Neutrophil (primary cell): Measurements from ENCODE around the gene TCL1B.

Experiments
- H3K27ac ChIP-seq: fragments of 200-600 bp; sonication (generic); 2 replicates; pipeline ENCODE4 v1.5.1; 2016; ENCODE audit warnings: mild to moderate bottlenecking, moderate library complexity
- H3K27me3 ChIP-seq: fragments of 200-600 bp; sonication (generic); 2 replicates; pipeline ENCODE4 v1.6.0; 2016; ENCODE audit warnings: mild to moderate bottlenecking
- H3K36me3 ChIP-seq: fragments of 200-600 bp; sonication (generic); 2 replicates; pipeline ENCODE4 v1.5.1; 2017
- H3K4me1 ChIP-seq, 2 experiments: fragments of 200-600 bp in 1 of 2; sonication (generic) in 1 of 2; 1 replicate in 1 of 2; 2 replicates in 1 of 2; pipeline versions ENCODE4 v1.5.1 to v1.6.1; 2013 to 2016; ENCODE audit warnings: low read depth in 1 of 2, low read length in 1 of 2, mild to moderate bottlenecking in 1 of 2, moderate library complexity in 1 of 2; ENCODE audit not compliant: control insufficient read depth in 1 of 2, insufficient read depth in 1 of 2
- H3K4me3 ChIP-seq, 2 experiments: fragments of 200-600 bp in 1 of 2; sonication (generic) in 1 of 2; 1 replicate in 1 of 2; 2 replicates in 1 of 2; pipeline ENCODE4 v1.5.1; 2013 to 2016; ENCODE audit warnings: low read depth in 1 of 2, low read length in 1 of 2, mild to moderate bottlenecking in 1 of 2, moderate library complexity in 1 of 2
- H3K9me3 ChIP-seq: fragments of 200-600 bp; sonication (generic); 2 replicates; pipeline ENCODE4 v1.5.1; 2016
- TF ChIP-seq, protein P1 (sequence below): fragments of 200-600 bp; sonication (generic); IDR thresholded peaks from 2 replicates; pipeline ENCODE4 v1.5.1; 2016; ENCODE audit warnings: antibody characterized with exemption

The TCL1B gene

DNA sequence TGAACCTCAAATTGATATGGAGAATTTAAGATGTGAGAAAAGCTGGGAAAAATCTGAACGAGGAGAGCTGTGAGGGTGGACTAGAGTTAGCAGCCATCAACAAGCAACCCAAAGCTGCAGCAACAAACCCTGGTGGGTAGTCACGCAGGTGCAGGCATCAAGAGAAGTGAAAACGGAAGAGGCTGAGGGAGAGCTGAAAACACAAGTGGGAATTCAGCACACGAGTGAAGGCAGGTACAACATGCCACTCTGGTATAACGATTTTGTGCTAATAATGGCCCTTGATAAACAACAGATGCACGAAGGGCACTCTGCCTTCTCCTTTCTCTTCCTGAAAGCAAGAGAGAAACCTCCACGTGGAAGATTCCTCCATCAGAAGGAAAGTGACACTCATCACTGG is 11.5 kb downstream of the TCL1B start:
- H3K4me3 ChIP-seq, result no peak overlapping the region
- TF ChIP-seq, protein P1, sequence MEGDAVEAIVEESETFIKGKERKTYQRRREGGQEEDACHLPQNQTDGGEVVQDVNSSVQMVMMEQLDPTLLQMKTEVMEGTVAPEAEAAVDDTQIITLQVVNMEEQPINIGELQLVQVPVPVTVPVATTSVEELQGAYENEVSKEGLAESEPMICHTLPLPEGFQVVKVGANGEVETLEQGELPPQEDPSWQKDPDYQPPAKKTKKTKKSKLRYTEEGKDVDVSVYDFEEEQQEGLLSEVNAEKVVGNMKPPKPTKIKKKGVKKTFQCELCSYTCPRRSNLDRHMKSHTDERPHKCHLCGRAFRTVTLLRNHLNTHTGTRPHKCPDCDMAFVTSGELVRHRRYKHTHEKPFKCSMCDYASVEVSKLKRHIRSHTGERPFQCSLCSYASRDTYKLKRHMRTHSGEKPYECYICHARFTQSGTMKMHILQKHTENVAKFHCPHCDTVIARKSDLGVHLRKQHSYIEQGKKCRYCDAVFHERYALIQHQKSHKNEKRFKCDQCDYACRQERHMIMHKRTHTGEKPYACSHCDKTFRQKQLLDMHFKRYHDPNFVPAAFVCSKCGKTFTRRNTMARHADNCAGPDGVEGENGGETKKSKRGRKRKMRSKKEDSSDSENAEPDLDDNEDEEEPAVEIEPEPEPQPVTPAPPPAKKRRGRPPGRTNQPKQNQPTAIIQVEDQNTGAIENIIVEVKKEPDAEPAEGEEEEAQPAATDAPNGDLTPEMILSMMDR, result no peak
- H3K36me3 ChIP-seq, result no peaks in the 10 kb centered on the region
- H3K27me3 ChIP-seq, result peaks cover 43% of the 10 kb centered on the region
- H3K27ac ChIP-seq, result no peak overlapping the region
- no peaks in the 10 kb centered on the region for H3K4me1 ChIP-seq
- H3K9me3 ChIP-seq, result no peaks in the 10 kb centered on the region

DNA sequence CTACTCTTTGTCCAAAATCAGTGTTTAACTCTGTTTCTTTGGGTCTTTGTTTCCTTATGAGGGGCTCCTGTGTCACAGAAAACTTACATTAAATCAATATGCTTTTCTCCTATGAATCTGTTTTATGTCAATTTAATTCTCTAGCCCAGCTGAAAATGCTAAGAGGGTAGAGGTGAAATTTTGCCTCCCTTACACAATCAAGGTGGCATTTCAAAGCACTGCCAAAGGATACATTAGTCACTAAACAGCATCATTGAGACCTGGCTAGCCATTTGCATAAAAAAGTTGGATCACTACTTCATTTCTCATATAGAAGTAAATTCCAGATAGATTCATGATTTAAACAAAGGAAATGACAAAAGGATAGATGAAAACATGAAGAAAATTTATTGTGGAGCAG is 12.1 kb downstream of the TCL1B start:
- Histone ChIP-seq H3K9me3 (no peaks in the 10 kb centered on the region), H3K4me3 (no peak overlapping the region), H3K36me3 (no peaks in the 10 kb centered on the region), H3K27me3 (peaks cover 48% of the 10 kb centered on the region), H3K27ac (no peak overlapping the region), H3K4me1 (no peaks in the 10 kb centered on the region)
- TF ChIP-seq, protein P1, result no peak

DNA sequence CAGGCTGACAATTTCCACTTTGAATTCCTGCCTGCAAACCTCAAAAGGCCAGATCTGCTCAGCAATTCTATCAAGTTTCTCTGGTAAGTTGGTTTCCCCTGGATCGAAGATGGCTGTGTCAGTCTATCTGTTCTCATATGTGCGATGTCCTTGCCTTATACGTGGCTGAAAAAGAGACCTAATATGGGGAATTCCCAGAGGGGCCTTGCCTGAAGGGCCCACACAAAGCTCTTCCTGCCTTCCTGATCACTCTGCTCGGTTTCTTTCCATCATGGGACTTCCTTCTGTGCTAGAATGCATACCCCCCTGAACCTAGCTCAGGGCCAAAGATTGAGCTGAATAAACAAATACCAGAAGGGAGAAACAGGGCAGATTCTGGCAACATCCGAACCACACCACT is 13.2 kb downstream of the TCL1B start:
- H3K4me1 ChIP-seq, result no peaks in the 10 kb centered on the region
- no peak overlapping the region for H3K27ac ChIP-seq
- H3K36me3 ChIP-seq, result no peaks in the 10 kb centered on the region
- TF ChIP-seq, protein P1, result no peak
- peaks cover 57% of the 10 kb centered on the region for H3K27me3 ChIP-seq
- H3K4me3 ChIP-seq, result no peak overlapping the region
- no peaks in the 10 kb centered on the region for H3K9me3 ChIP-seq

DNA sequence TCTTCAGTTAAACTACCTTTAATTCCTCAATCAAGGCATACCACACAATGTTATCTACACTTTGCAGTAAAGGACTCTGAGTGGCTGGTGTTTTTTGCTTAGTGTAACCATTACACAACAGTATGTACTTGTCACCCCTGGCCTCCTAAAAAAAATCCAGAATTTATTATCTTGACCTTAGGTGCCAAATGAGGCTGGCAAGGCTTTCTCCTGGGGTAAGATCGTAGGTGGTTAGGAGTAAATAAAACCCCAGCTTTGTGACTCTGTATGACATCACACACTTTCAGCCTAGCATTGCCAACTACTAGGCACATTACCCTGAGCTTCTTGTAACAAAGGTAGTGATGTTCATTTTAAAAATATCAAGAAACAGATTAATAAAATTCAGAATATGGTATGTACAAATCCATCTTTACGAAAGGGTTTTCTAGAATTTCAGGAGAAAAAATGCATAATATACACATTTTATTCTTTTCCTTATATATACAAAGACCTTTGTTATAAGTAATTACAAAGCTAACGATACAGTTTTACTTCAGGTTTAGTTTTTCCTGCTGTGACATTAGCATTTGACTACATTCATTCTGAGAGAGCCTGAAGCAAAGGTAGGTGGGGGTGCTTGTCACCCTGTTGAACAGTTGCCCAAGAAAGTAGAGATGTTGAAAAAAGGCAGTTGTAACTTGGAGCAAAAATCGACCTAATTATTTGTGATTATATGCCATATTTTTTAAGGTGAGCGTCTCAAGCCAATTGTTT is 14.2 kb downstream of the TCL1B start:
- Histone ChIP-seq H3K9me3 (no peaks in the 10 kb centered on the region), H3K27me3 (peaks cover 59% of the 10 kb centered on the region), H3K27ac (no peak overlapping the region), H3K36me3 (no peaks in the 10 kb centered on the region), H3K4me3 (no peak overlapping the region), H3K4me1 (no peaks in the 10 kb centered on the region)
- TF ChIP-seq, protein P1, result no peak

DNA sequence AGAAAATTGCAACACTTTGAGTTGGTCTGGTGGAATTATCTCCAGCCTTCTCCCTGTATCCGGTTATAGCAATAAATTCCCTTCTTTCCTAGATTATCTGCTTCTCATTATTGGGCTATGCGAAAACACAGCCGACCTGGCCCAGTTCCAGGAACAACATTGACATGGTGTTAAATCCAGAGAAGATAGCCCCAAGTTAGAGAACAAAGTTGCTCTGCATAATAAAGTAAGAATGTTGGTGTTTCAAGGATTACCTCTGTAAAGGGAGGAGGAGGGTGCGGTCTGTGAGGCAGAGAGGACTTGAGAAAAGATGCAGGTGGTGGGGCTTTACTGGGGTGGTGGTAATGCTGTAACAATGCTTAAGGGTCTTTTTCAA is 15.6 kb downstream of the TCL1B start:
- no peaks in the 10 kb centered on the region for H3K4me1 ChIP-seq
- no peak overlapping the region for H3K27ac ChIP-seq

More for the DNA sequence above, 15.6 kb downstream of the TCL1B start:
- Histone ChIP-seq H3K4me3 (no peak overlapping the region), H3K27me3 (peaks cover 59% of the 10 kb centered on the region), H3K9me3 (no peaks in the 10 kb centered on the region), H3K36me3 (no peaks in the 10 kb centered on the region)
- TF ChIP-seq, protein P1, result no peak
